ENCODE data around the gene PHF1. TPM values are rescaled to one million over a fixed set of nuclear protein-coding genes. Genes with fewer than 3 reads are reported as not detected.
"Not testable (repeated sequence)": the region's sequence is repeated elsewhere in the genome, so short reads cannot be mapped to it uniquely, and the experiment has no call there.

Gene PHF1
- total RNA-seq, 1 donor from 2014 or later: 13.2 TPM

- peak; percentile 99 for DNase-seq (ENCODE audit: low read depth)
- TF ChIP-seq CTCF (IDR thresholded peaks at IDR 0.05; ENCODE audit: insufficient read depth, low read length, severe bottlenecking): peak; percentile 99
- H3K27me3 ChIP-seq (ENCODE audit: control insufficient read depth, insufficient read depth, low read length): no peaks in the 10 kb centered on the region
- FAIRE-seq: no peak
- no peaks in the 10 kb centered on the region for H3K36me3 ChIP-seq (ENCODE audit: control insufficient read depth, insufficient read depth, low read length)
- H3K4me3 ChIP-seq (ENCODE audit: low read depth, low read length): peak within 1 kb of the TSS; percentile 97
Observed at GRCh38 chr6:33391278-33391921, 19.4 kb upstream of the PHF1 start, which contains the start of gene KIFC1. Gene KIFC1 (plus strand): TSS chr6:33391823. CDS start chr6:33391986, 163 bp downstream.

GRCh38 chr6:33391922-33392594 lies 18.8 kb upstream of the PHF1 start:
- no peak for TF ChIP-seq CTCF (IDR thresholded peaks at IDR 0.05; ENCODE audit: insufficient read depth, low read length, severe bottlenecking)
- peak overlapping the region; percentile 97 for H3K4me3 ChIP-seq (ENCODE audit: low read depth, low read length)
- FAIRE-seq (no peak), DNase-seq (ENCODE audit: low read depth) (peak; percentile 30)
- H3K36me3 ChIP-seq (ENCODE audit: control insufficient read depth, insufficient read depth, low read length): no peaks in the 10 kb centered on the region
- no peaks in the 10 kb centered on the region for H3K27me3 ChIP-seq (ENCODE audit: control insufficient read depth, insufficient read depth, low read length)

GRCh38 chr6:33392595-33392948 lies 18.2 kb upstream of the PHF1 start:
- Histone ChIP-seq H3K36me3 (ENCODE audit: control insufficient read depth, insufficient read depth, low read length) (no peaks in the 10 kb centered on the region), H3K27me3 (ENCODE audit: control insufficient read depth, insufficient read depth, low read length) (no peaks in the 10 kb centered on the region), H3K4me3 (ENCODE audit: low read depth, low read length) (peak overlapping the region; percentile 97)
- no peak for FAIRE-seq
- no peak for TF ChIP-seq CTCF (IDR thresholded peaks at IDR 0.05; ENCODE audit: insufficient read depth, low read length, severe bottlenecking)
- DNase-seq (ENCODE audit: low read depth): peak; percentile 14

DNA sequence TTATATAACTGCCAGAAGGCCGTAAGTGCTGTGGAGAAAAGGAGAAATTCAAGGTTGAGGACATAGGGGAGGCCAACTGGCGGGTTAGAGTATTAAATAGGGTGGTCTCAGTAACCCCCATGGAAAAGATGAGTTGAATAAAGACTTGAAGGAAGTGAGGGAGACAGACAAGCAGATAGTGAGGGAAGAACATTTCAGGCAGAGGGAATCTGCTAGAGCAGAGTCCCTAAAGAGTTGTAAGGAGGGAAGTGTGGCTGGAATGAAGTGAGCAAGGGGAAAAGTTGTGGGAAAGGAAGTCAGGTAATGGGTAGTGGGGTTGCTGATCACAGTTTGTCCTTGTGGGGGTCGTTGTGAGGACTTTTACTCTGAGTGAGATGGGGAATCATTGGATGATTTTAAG lies 17.8 kb upstream of the PHF1 start:
- Histone ChIP-seq H3K36me3 (ENCODE audit: control insufficient read depth, insufficient read depth, low read length) (no peaks in the 10 kb centered on the region), H3K4me3 (ENCODE audit: low read depth, low read length) (no peak overlapping the region), H3K27me3 (ENCODE audit: control insufficient read depth, insufficient read depth, low read length) (no peaks in the 10 kb centered on the region)
- TF ChIP-seq CTCF (IDR thresholded peaks at IDR 0.05; ENCODE audit: insufficient read depth, low read length, severe bottlenecking): no peak
- no peak for FAIRE-seq
- DNase-seq (ENCODE audit: low read depth): no peak

- Histone ChIP-seq H3K36me3 (ENCODE audit: control insufficient read depth, insufficient read depth, low read length) (no peaks in the 10 kb centered on the region), H3K4me3 (ENCODE audit: low read depth, low read length) (no peak overlapping the region), H3K27me3 (ENCODE audit: control insufficient read depth, insufficient read depth, low read length) (no peaks in the 10 kb centered on the region)
- no peak for DNase-seq (ENCODE audit: low read depth)
- FAIRE-seq: no peak
- no peak for TF ChIP-seq CTCF (IDR thresholded peaks at IDR 0.05; ENCODE audit: insufficient read depth, low read length, severe bottlenecking)
Observed at GRCh38 chr6:33397541-33397940, 13.3 kb upstream of the PHF1 start.

- not testable (repeated sequence) for DNase-seq (ENCODE audit: low read depth); FAIRE-seq; H3K4me3 ChIP-seq (ENCODE audit: low read depth, low read length); H3K27me3 ChIP-seq (ENCODE audit: control insufficient read depth, insufficient read depth, low read length); H3K36me3 ChIP-seq (ENCODE audit: control insufficient read depth, insufficient read depth, low read length)
Observed at GRCh38 chr6:33398601-33399000, 12.2 kb upstream of the PHF1 start.

DNA sequence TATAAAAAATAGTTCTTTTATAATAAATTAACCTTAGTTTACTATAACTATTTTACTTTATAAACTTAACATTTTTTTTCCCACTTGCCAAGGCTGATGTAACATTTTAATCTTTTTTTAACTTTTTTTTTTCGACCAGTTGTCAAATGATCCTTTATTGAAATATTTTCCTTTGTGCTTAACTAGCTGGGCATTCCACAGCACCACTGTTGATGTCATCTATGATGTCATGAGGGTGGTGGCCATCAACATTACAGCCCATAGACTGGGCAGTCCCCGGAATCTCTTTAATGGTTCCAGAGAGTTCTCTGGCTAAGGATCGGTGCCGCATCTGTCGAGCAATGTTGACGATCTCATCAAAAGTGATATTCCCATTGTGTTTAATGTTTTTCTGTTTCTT lies 10.9 kb upstream of the PHF1 start:
- not testable (repeated sequence) for DNase-seq (ENCODE audit: low read depth); H3K4me3 ChIP-seq (ENCODE audit: low read depth, low read length); H3K36me3 ChIP-seq (ENCODE audit: control insufficient read depth, insufficient read depth, low read length); FAIRE-seq; H3K27me3 ChIP-seq (ENCODE audit: control insufficient read depth, insufficient read depth, low read length)
